ENCODE measurements around the gene SLC25A51.
"Not testable (repeated sequence)": the region's sequence is repeated elsewhere in the genome, so short reads cannot be mapped to it uniquely, and the experiment has no call there.

Gene SLC25A51

GRCh38 chr9:37918665-37919170 is 14.8 kb upstream of the SLC25A51 start:
- no peak for FAIRE-seq

- FAIRE-seq = no peak
These were observed 14.1 kb upstream of the SLC25A51 start for GRCh38 chr9:37917801-37918664.

GRCh38 chr9:37917313-37917731 is 13.4 kb upstream of the SLC25A51 start:
- no peak for FAIRE-seq

- FAIRE-seq = no peak
These were observed 12.8 kb upstream of the SLC25A51 start for GRCh38 chr9:37916471-37917312.

GRCh38 chr9:37915911-37916470 is 12.1 kb upstream of the SLC25A51 start:
- no peak for FAIRE-seq

GRCh38 chr9:37914701-37915358 is 10.9 kb upstream of the SLC25A51 start:
- FAIRE-seq = no peak

- no peak for FAIRE-seq
These were observed 10.2 kb upstream of the SLC25A51 start for GRCh38 chr9:37914154-37914551.

GRCh38 chr9:37913480-37914153 is 9.7 kb upstream of the SLC25A51 start:
- FAIRE-seq = peak; percentile 88

GRCh38 chr9:37911271-37911681 is 7.3 kb upstream of the SLC25A51 start:
- FAIRE-seq = no peak

GRCh38 chr9:37910271-37910670 is 6.3 kb upstream of the SLC25A51 start:
- no peak for FAIRE-seq

GRCh38 chr9:37909836-37910235 is 5.9 kb upstream of the SLC25A51 start:
- not testable (repeated sequence) for FAIRE-seq

- FAIRE-seq = no peak
These were observed 5.4 kb upstream of the SLC25A51 start for GRCh38 chr9:37909326-37909725.

GRCh38 chr9:37908698-37909186 is 4.8 kb upstream of the SLC25A51 start:
- FAIRE-seq = no peak

GRCh38 chr9:37908283-37908682 is 4.4 kb upstream of the SLC25A51 start:
- no peak for FAIRE-seq

- FAIRE-seq = no peak
These were observed 2.6 kb upstream of the SLC25A51 start for GRCh38 chr9:37906312-37907239.

GRCh38 chr9:37905776-37906175 is 1.8 kb upstream of the SLC25A51 start:
- no peak for FAIRE-seq

GRCh38 chr9:37905131-37905505 is 1.2 kb upstream of the SLC25A51 start:
- FAIRE-seq = no peak

GRCh38 chr9:37904445-37905130 is 661 bp upstream of the SLC25A51 start:
- FAIRE-seq = no peak

- FAIRE-seq = peak; percentile 91
These were observed 906 bp downstream of the SLC25A51 start for GRCh38 chr9:37902796-37903646.
